PC-3 (cell line): ENCODE results near the gene MAPKAP1.

Experiments used
- EZH2 ChIP-seq: fragments of 300-600 bp; sonication (generic); IDR thresholded peaks from one replicate; pipeline ENCODE4 v1.6.1; 2017; ENCODE audit warnings: antibody characterized with exemption, mild to moderate bottlenecking, low read length; ENCODE audit not compliant: unreplicated experiment
- EZH2phosphoT487 ChIP-seq: fragments of 300-600 bp; sonication (generic); IDR thresholded peaks from 2 replicates; pipeline ENCODE4 v1.6.1; 2018; ENCODE audit warnings: mild to moderate bottlenecking, antibody characterized with exemption, low read length, borderline replicate concordance
- TF ChIP-seq, protein P1 (sequence below): fragments of 300-600 bp; sonication (generic); conservative IDR thresholded peaks from 2 replicates; pipeline ENCODE4 v1.5.1; 2017; ENCODE audit warnings: antibody characterized with exemption, low read depth, mild to moderate bottlenecking, low read length

DNA sequence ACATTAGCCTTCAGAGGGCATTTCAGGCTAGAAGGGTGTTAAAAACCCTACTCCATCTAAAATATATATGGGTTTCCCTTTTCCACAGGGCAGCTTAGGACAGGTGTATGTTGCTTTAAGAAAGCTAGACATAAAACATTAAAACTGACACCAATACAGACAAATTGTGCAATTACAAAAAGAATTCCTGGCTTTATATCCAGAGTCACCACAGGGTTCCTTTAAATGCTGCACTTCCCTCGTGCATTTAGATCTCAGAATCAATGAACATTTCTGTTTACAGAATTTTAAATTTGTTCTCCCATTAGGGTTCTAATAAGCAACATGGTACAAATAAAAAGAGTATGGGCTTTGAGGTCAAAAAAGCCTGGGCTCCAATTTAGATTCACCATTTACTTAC, 170.2 kb downstream of the MAPKAP1 start:
- TF ChIP-seq, protein P1, sequence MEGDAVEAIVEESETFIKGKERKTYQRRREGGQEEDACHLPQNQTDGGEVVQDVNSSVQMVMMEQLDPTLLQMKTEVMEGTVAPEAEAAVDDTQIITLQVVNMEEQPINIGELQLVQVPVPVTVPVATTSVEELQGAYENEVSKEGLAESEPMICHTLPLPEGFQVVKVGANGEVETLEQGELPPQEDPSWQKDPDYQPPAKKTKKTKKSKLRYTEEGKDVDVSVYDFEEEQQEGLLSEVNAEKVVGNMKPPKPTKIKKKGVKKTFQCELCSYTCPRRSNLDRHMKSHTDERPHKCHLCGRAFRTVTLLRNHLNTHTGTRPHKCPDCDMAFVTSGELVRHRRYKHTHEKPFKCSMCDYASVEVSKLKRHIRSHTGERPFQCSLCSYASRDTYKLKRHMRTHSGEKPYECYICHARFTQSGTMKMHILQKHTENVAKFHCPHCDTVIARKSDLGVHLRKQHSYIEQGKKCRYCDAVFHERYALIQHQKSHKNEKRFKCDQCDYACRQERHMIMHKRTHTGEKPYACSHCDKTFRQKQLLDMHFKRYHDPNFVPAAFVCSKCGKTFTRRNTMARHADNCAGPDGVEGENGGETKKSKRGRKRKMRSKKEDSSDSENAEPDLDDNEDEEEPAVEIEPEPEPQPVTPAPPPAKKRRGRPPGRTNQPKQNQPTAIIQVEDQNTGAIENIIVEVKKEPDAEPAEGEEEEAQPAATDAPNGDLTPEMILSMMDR: no peak
- TF ChIP-seq EZH2 (no peak), EZH2phosphoT487 (no peak)
